K562 (cell line): ENCODE data around the gene ATP5F1C. TPM values are rescaled to one million over a fixed set of nuclear protein-coding genes. Genes with fewer than 3 reads are reported as not detected.

Experiments used
- ATAC-seq: fragments of 200-7000 bp; cut with Tn5 transposase; 3 replicates; pipeline ENCODE4 v1.9.1; 2020; ENCODE audit warnings: moderate library complexity
- BruUV-seq: library from RNA; stranded (reverse); fragments of 400-500 nt; replicated peaks from 2 replicates; lab custom pipeline; 2021; lab: Mats Ljungman, UMichigan
- CTCF ChIA-PET: fragments of 300-600 bp; formaldehyde crosslinking; extraction: SDS; loops from one replicate; lab custom pipeline; 2021; ENCODE audit warnings: low intra/inter-chr PET ratio; lab: Yijun Ruan, JAX
- POLR2A ChIA-PET: fragments of 300-600, 350-650 bp; sonication (Branson Sonifier 250); formaldehyde crosslinking; extraction: SDS; loops from one replicate; lab custom pipeline; 2021; ENCODE audit warnings: antibody characterized with exemption, inconsistent platforms; lab: Yijun Ruan, JAX
- DNase-seq, 4 experiments: peaks; one replicate each; pipeline versions ENCODE4 v3.0.0 to v3.0.0-alpha.2; 2011 to 2018; ENCODE audit warnings: low spot score in 3 of 4, mixed read lengths in 3 of 4; ENCODE audit errors: extremely low read depth in 1 of 4
- FAIRE-seq: peaks from 2 replicates; lab custom pipeline; 2011; peaks lifted over from hg19 to GRCh38; lab: Jason Lieb, UNC
- H2AFZ ChIP-seq: 2 replicates; pipeline ENCODE4 v1.6.0; 2011; ENCODE audit warnings: low read depth, low read length, control low read depth, inconsistent platforms
- H3K27ac ChIP-seq: fragments of 200-600 bp; 3 replicates; pipeline ENCODE4 v1.8.0; 2011; ENCODE audit warnings: low read depth, mild to moderate bottlenecking, control low read depth, inconsistent platforms, low read length, moderate library complexity, mixed read lengths; ENCODE audit errors: extremely low read depth
- H3K27me3 ChIP-seq, 2 experiments: fragments of 300-600 bp in 1 of 2; 2 replicates in 1 of 2; 3 replicates in 1 of 2; pipeline versions ENCODE4 v1.6.0 to v1.8.0; 2011; ENCODE audit warnings: inconsistent platforms in 2 of 2, low read length in 2 of 2, mild to moderate bottlenecking in 1 of 2, mixed read lengths in 1 of 2, moderate library complexity in 1 of 2; ENCODE audit not compliant: control insufficient read depth in 2 of 2, insufficient read depth in 2 of 2
- H3K36me3 ChIP-seq: fragments of 300-600 bp; 3 replicates; pipeline ENCODE4 v1.8.0; 2011; ENCODE audit warnings: mild to moderate bottlenecking, low read length, inconsistent platforms; ENCODE audit not compliant: control insufficient read depth, insufficient read depth
- H3K4me1 ChIP-seq, 2 experiments: fragments of 200-600 bp in 1 of 2; replicated peaks in 1 of 2; 2 replicates in 1 of 2; 3 replicates in 1 of 2; pipeline versions ENCODE4 v1.5.1 to v1.8.0; 2011; ENCODE audit warnings: inconsistent platforms in 2 of 2, low read length in 2 of 2, mild to moderate bottlenecking in 1 of 2, mixed read lengths in 1 of 2, moderate library complexity in 1 of 2; ENCODE audit not compliant: control insufficient read depth in 2 of 2, insufficient read depth in 2 of 2
- H3K4me2 ChIP-seq: 2 replicates; pipeline ENCODE4 v1.6.1; 2011; ENCODE audit warnings: low read length, control low read depth, inconsistent platforms, mixed read lengths; ENCODE audit not compliant: insufficient read depth
- H3K4me3 ChIP-seq: fragments of 200-600 bp; sonication (generic), shearing (Covaris generic); 2 replicates; pipeline ENCODE4 v1.5.1; 2016; ENCODE audit warnings: control low read depth, inconsistent platforms
- H3K79me2 ChIP-seq: fragments of 200-600 bp; 3 replicates; pipeline ENCODE4 v1.8.0; 2011; ENCODE audit warnings: low read length, inconsistent platforms; ENCODE audit not compliant: control insufficient read depth, insufficient read depth
- H3K9ac ChIP-seq, 2 experiments: 2 replicates each; pipeline versions ENCODE4 v1.6.0 to v1.6.1; 2011; ENCODE audit warnings: low read depth in 2 of 2, low read length in 2 of 2, control low read depth in 1 of 2, inconsistent platforms in 1 of 2, mild to moderate bottlenecking in 1 of 2, mixed read lengths in 1 of 2; ENCODE audit not compliant: insufficient read depth in 1 of 2
- H3K9me1 ChIP-seq: one replicate; pipeline ENCODE4 v1.6.0; 2011; ENCODE audit warnings: inconsistent platforms, mild to moderate bottlenecking, low read length, moderate library complexity; ENCODE audit not compliant: control insufficient read depth, insufficient read depth
- H3K9me3 ChIP-seq: replicated peaks from 2 replicates; pipeline ENCODE4 v1.5.1; 2011; ENCODE audit warnings: low read depth, low read length, inconsistent platforms; ENCODE audit not compliant: control insufficient read depth, insufficient read depth
- H4K20me1 ChIP-seq: replicated peaks from 2 replicates; pipeline ENCODE4 v1.6.1; 2011; ENCODE audit warnings: low read length, inconsistent platforms, mixed read lengths; ENCODE audit not compliant: control insufficient read depth, insufficient read depth
- ATF3 ChIP-seq, 2 experiments: fragments of 450-650 bp in 1 of 2; sonication (generic) in 1 of 2; formaldehyde crosslinking in 1 of 2; IDR thresholded peaks in 1 of 2; conservative IDR thresholded peaks in 1 of 2; 2 replicates each; pipeline versions ENCODE4 v1.6.1 to v1.8.1; 2016 to 2023; ENCODE audit warnings: mild to moderate bottlenecking in 2 of 2, moderate library complexity in 2 of 2, inconsistent platforms in 1 of 2, missing genetic modification reagents in 1 of 2
- BCOR ChIP-seq: fragments of 450-650 bp; IDR thresholded peaks from 2 replicates; pipeline ENCODE4 v1.6.1; 2016
- MYBL2 ChIP-seq, 2 experiments: fragments of 450-650 bp in 1 of 2; sonication (generic) in 1 of 2; formaldehyde crosslinking in 1 of 2; IDR thresholded peaks; 2 replicates each; pipeline versions ENCODE4 v1.6.1 to v1.8.1; 2017 to 2022; ENCODE audit warnings: borderline replicate concordance in 1 of 2, inconsistent platforms in 1 of 2, low read depth in 1 of 2, mild to moderate bottlenecking in 1 of 2, missing genetic modification reagents in 1 of 2, moderate library complexity in 1 of 2
- ZBTB5 ChIP-seq: fragments of 450-650 bp; IDR thresholded peaks from 2 replicates; pipeline ENCODE4 v1.6.1; 2017; ENCODE audit warnings: antibody characterized with exemption
- ZNF324 ChIP-seq: fragments of 250-450 bp; sonication (Bioruptor Pico); IDR thresholded peaks from 2 replicates; pipeline ENCODE4 v1.4.0; 2020; ENCODE audit warnings: mild to moderate bottlenecking
- WGBS: fragments of 100-300 bp; shearing (Covaris generic); methylation state at CpG from one replicate; pipeline ENCODE4 v1.1.6; 2016; ENCODE audit warnings: low coverage, mixed read lengths; ENCODE audit not compliant: insufficient coverage; ENCODE audit errors: missing lambda C conversion rate; 5-methylcytosine and 5-hydroxymethylcytosine counted together
- in situ Hi-C: fragments of 300-500 bp; cut with MboI; formaldehyde crosslinking; loops from 4 replicates; pipeline ENCODE4 v1.15.0; 2018; ENCODE audit warnings: inconsistent platforms, mixed read lengths
- intact Hi-C: fragments of 100-400 bp; cut with micrococcal nuclease; formaldehyde crosslinking; loops from 2 replicates; pipeline ENCODE4 v1.14.2; 2022
- polyA plus RNA-seq, 8 experiments: library from polyadenylated mRNA; depleted of rRNA in 4 of 8; stranded (reverse) in 5 of 8; unstranded in 3 of 8; fragments of >200 nt; fragmentation: Nextera tagmentation in 2 of 8; fragmentation: Illumina TruSeq in 1 of 8; extraction: Ambion mirVana in 2 of 8; extraction: Trizol in 1 of 8; gene quantifications; 2 replicates each; pipeline versions ENCODE4 v1.2.1 to v1.2.3, GENCODE V29; 2011 to 2014; ENCODE audit warnings: inconsistent platforms in 1 of 8, missing spikeins in 1 of 8
- total RNA-seq, 7 experiments: library from RNA; depleted of rRNA in 6 of 7; stranded (reverse); fragments of >200 nt in 6 of 7; fragmentation: Illumina TruSeq in 2 of 7; extraction: Trizol in 2 of 7; gene quantifications; 2 replicates each; pipeline versions ENCODE4 v1.2.1 to v1.2.3, GENCODE V29; 2011 to 2021; ENCODE audit warnings: low replicate concordance in 1 of 7
- TF ChIP-seq, protein P1 (sequence below), 2 experiments: fragments of 450-650 bp in 1 of 2; sonication (generic) in 1 of 2; formaldehyde crosslinking in 1 of 2; IDR thresholded peaks; 2 replicates each; pipeline versions ENCODE4 v1.7.1 to v1.9.0; 2016 to 2022; ENCODE audit warnings: inconsistent platforms in 1 of 2, mild to moderate bottlenecking in 1 of 2, missing genetic modification reagents in 1 of 2

ATP5F1C gene
- total and polyA plus RNA-seq, 9 of the 15 experiments (the other 6 are each of a cell fraction or from before 2014, with no cell fraction given): 389 to 1,475 (median 559) TPM

DNA sequence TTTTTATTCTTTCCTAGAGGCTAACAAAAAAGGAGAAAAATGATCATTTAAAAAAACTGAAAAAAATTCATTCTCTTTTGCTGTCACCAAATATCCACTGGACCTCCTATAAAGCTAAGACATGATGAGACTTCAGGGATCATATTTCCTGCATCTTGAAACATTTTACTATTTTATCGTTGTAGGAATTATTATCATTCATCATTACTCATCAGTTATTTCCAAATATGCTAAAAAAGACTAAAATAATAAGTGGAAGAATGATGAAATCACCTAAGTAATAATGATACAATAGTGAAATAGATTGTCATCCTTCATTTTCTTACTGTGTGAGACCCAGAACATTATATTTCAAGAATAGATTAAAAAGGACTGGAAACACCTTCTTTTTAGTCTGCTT, 58.6 kb downstream of the ATP5F1C start:
- no peak overlapping the region for H3K9ac ChIP-seq
- no peak for DNase-seq
- no peaks in the 10 kb centered on the region for H3K9me1 ChIP-seq
- no peak for FAIRE-seq
- POLR2A ChIA-PET: no interaction called here
- 63% methylated on average over 1 of the region's 1 CpG for WGBS
- intact Hi-C loops: no loop called here
- H2AFZ ChIP-seq: no peak overlapping the region
- CTCF ChIA-PET: no interaction called here
- H3K4me3 ChIP-seq: no peak overlapping the region
- H3K79me2 ChIP-seq: no peaks in the 10 kb centered on the region
- H3K36me3 ChIP-seq: no peaks in the 10 kb centered on the region
- H3K4me1 ChIP-seq: no peaks in the 10 kb centered on the region
- H3K9me3 ChIP-seq: no peaks in the 10 kb centered on the region
- peak; percentile 47; the same call in 1 of the 2 replicates for TF ChIP-seq ATF3 (IDR thresholded peaks at IDR 0.05)
- TF ChIP-seq ATF3 (CRISPR knock-in tag; conservative IDR thresholded peaks at IDR 0.05): no peak
- TF ChIP-seq ZBTB5: no peak
- TF ChIP-seq MYBL2 (IDR thresholded peaks at IDR 0.05; ENCODE audit: low read depth): no peak
- no peak for TF ChIP-seq MYBL2 (CRISPR knock-in tag; IDR thresholded peaks at IDR 0.05; ENCODE audit: borderline replicate concordance)
- no peak for TF ChIP-seq BCOR
- TF ChIP-seq, protein P1, sequence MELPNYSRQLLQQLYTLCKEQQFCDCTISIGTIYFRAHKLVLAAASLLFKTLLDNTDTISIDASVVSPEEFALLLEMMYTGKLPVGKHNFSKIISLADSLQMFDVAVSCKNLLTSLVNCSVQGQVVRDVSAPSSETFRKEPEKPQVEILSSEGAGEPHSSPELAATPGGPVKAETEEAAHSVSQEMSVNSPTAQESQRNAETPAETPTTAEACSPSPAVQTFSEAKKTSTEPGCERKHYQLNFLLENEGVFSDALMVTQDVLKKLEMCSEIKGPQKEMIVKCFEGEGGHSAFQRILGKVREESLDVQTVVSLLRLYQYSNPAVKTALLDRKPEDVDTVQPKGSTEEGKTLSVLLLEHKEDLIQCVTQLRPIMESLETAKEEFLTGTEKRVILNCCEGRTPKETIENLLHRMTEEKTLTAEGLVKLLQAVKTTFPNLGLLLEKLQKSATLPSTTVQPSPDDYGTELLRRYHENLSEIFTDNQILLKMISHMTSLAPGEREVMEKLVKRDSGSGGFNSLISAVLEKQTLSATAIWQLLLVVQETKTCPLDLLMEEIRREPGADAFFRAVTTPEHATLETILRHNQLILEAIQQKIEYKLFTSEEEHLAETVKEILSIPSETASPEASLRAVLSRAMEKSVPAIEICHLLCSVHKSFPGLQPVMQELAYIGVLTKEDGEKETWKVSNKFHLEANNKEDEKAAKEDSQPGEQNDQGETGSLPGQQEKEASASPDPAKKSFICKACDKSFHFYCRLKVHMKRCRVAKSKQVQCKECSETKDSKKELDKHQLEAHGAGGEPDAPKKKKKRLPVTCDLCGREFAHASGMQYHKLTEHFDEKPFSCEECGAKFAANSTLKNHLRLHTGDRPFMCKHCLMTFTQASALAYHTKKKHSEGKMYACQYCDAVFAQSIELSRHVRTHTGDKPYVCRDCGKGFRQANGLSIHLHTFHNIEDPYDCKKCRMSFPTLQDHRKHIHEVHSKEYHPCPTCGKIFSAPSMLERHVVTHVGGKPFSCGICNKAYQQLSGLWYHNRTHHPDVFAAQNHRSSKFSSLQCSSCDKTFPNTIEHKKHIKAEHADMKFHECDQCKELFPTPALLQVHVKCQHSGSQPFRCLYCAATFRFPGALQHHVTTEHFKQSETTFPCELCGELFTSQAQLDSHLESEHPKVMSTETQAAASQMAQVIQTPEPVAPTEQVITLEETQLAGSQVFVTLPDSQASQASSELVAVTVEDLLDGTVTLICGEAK (IDR thresholded peaks at IDR 0.05): no peak
- TF ChIP-seq, protein P1 (CRISPR knock-in tag; IDR thresholded peaks at IDR 0.05): no peak
- no peak for TF ChIP-seq ZNF324
- H3K27me3 ChIP-seq: no peaks in the 10 kb centered on the region
- ATAC-seq: no peak
- H4K20me1 ChIP-seq: no peaks in the 10 kb centered on the region
- no TSS peak for BruUV-seq
- H3K4me2 ChIP-seq: no peak overlapping the region
- no peak overlapping the region for H3K27ac ChIP-seq
- in situ Hi-C loops: no loop called here
